Measurements from ENCODE around the gene FRMD6. TPM values are rescaled to one million over a fixed set of nuclear protein-coding genes. Genes with fewer than 3 reads are reported as not detected.
A peak's percentile ranks its signal among the peaks of the same experiment; 100 is the strongest.

Gene FRMD6
- total RNA-seq, 6 experiments from 2014 or later: 4.2 to 23.7 (median 5.9) TPM

GRCh38 chr14:51616724-51617409 lies 34.8 kb upstream of the FRMD6 start:
- WGBS (ENCODE audit: insufficient coverage, low coverage, low lambda C conversion rate, missing lambda C conversion rate): 26% methylated on average over 4 of the region's 4 CpGs

GRCh38 chr14:51619561-51619960 lies 32.1 kb upstream of the FRMD6 start:
- H3K4me1 ChIP-seq: peaks cover 0 to 11% (median 4%) of the 10 kb centered on the region in 4 donors
- 73% methylated on average over 4 of the region's 4 CpGs for WGBS (ENCODE audit: insufficient coverage, low coverage, low lambda C conversion rate, missing lambda C conversion rate)
- ATAC-seq: no peak
- DNase-seq: no peak
- H3K36me3 ChIP-seq: no peaks in the 10 kb centered on the region
- no peaks in the 10 kb centered on the region for H3K9me3 ChIP-seq
- H3K27me3 ChIP-seq: no peaks in the 10 kb centered on the region
- TF ChIP-seq POLR2A (IDR thresholded peaks at IDR 0.05): no peak
- no peak for TF ChIP-seq CTCF (IDR thresholded peaks at IDR 0.05)
- no peak overlapping the region for H3K4me3 ChIP-seq
- no peak overlapping the region for H3K27ac ChIP-seq
- intact Hi-C loops (cut with DNase I): no loop called here

More at GRCh38 chr14:51616724-51617409, 34.8 kb upstream of the FRMD6 start:
- no peak overlapping the region for H3K4me3 ChIP-seq
- H3K4me1 ChIP-seq: peaks cover 0 to 11% (median 4%) of the 10 kb centered on the region in 4 donors
- no peaks in the 10 kb centered on the region for H3K27me3 ChIP-seq
- intact Hi-C loops (cut with DNase I): no loop called here
- H3K36me3 ChIP-seq: no peaks in the 10 kb centered on the region
- no peak for TF ChIP-seq POLR2A (IDR thresholded peaks at IDR 0.05)
- TF ChIP-seq CTCF (IDR thresholded peaks at IDR 0.05): no peak
- H3K27ac ChIP-seq: peak overlapping the region in 2 of 3 donors; percentile 12 to 31
- H3K9me3 ChIP-seq: no peaks in the 10 kb centered on the region
- ATAC-seq (peak; percentile 97 to 99 (median 98)), DNase-seq (peak in 1 of 3 donors; percentile 53)

GRCh38 chr14:51620056-51620455 lies 31.7 kb upstream of the FRMD6 start:
- H3K27me3 ChIP-seq: no peaks in the 10 kb centered on the region
- intact Hi-C loops (cut with DNase I): no loop called here
- H3K9me3 ChIP-seq: no peaks in the 10 kb centered on the region
- TF ChIP-seq CTCF (IDR thresholded peaks at IDR 0.05) (no peak), POLR2A (IDR thresholded peaks at IDR 0.05) (no peak)
- no peak overlapping the region for H3K4me3 ChIP-seq
- WGBS (ENCODE audit: insufficient coverage, low coverage, low lambda C conversion rate, missing lambda C conversion rate): 91% methylated on average over 2 of the region's 2 CpGs
- ATAC-seq (no peak), DNase-seq (no peak)
- no peak overlapping the region for H3K27ac ChIP-seq
- H3K36me3 ChIP-seq: no peaks in the 10 kb centered on the region
- peaks cover 0 to 11% (median 4%) of the 10 kb centered on the region in 4 donors for H3K4me1 ChIP-seq

- H3K4me1 ChIP-seq: peaks cover 0 to 10% (median 4%) of the 10 kb centered on the region in 4 donors
- ATAC-seq (no peak), DNase-seq (no peak)
- no peak overlapping the region for H3K27ac ChIP-seq
- no peak for TF ChIP-seq POLR2A (IDR thresholded peaks at IDR 0.05)
- TF ChIP-seq CTCF (IDR thresholded peaks at IDR 0.05): no peak
- no peaks in the 10 kb centered on the region for H3K36me3 ChIP-seq
- no peaks in the 10 kb centered on the region for H3K9me3 ChIP-seq
- WGBS (ENCODE audit: insufficient coverage, low coverage, low lambda C conversion rate, missing lambda C conversion rate): 73% methylated on average over 1 of the region's 2 CpGs
- H3K27me3 ChIP-seq: no peaks in the 10 kb centered on the region
- intact Hi-C loops (cut with DNase I): no loop called here
- H3K4me3 ChIP-seq: no peak overlapping the region
Observed at GRCh38 chr14:51621654-51622053, 30.1 kb upstream of the FRMD6 start.

All from right lobe of liver (tissue), 6 donors.